ENCODE measurements around the gene PDS5A.

- TF ChIP-seq MAX (IDR thresholded peaks at IDR 0.05; ENCODE audit: insufficient read depth, insufficient read length) (no peak), POLR2A (IDR thresholded peaks at IDR 0.05; ENCODE audit: low read depth, low read length) (no peak), POLR2AphosphoS5 (IDR thresholded peaks at IDR 0.05; ENCODE audit: insufficient read depth, low read depth, low read length) (no peak), EZH2 (IDR thresholded peaks at IDR 0.05; ENCODE audit: borderline replicate concordance, low read depth, low read length, severe bottlenecking) (no peak)
These were observed 78.4 kb downstream of the PDS5A start for GRCh38 chr4:39899291-39899690.
